HG03439 (cell line): ENCODE results near the gene KLF15.

Experiments
- ATAC-seq: cut with Tn5 transposase; IDR thresholded peaks from one replicate; pipeline ENCODE4 v1.9.1; 2021; ENCODE audit warnings: mild to moderate bottlenecking, moderate library complexity; ENCODE audit not compliant: unreplicated experiment

KLF15 gene

GRCh38 chr3:126308394-126309125, 48.6 kb downstream of the KLF15 start:
- no peak for ATAC-seq

GRCh38 chr3:126307591-126308393, 49.4 kb downstream of the KLF15 start:
- no peak for ATAC-seq

- ATAC-seq = no peak
Observed at GRCh38 chr3:126306888-126307482, 50.2 kb downstream of the KLF15 start.

GRCh38 chr3:126306397-126306796, 50.8 kb downstream of the KLF15 start:
- no peak for ATAC-seq

GRCh38 chr3:126305427-126305826, 51.8 kb downstream of the KLF15 start:
- ATAC-seq = no peak

- ATAC-seq = no peak
Observed at GRCh38 chr3:126304704-126305103, 52.5 kb downstream of the KLF15 start.

GRCh38 chr3:126304291-126304690, 52.9 kb downstream of the KLF15 start:
- no peak for ATAC-seq

GRCh38 chr3:126303272-126303671, 53.9 kb downstream of the KLF15 start:
- ATAC-seq = no peak

GRCh38 chr3:126300761-126301481, 56.3 kb downstream of the KLF15 start:
- ATAC-seq = no peak

- no peak for ATAC-seq
Observed at GRCh38 chr3:126300001-126300760, 57.0 kb downstream of the KLF15 start.

GRCh38 chr3:126295407-126295939, 61.7 kb downstream of the KLF15 start:
- ATAC-seq = no peak

GRCh38 chr3:126294211-126294808, 62.9 kb downstream of the KLF15 start:
- no peak for ATAC-seq

GRCh38 chr3:126293370-126294082, 63.7 kb downstream of the KLF15 start:
- no peak for ATAC-seq
